Effector CD4-positive, alpha-beta T cell (primary cell): ENCODE measurements around the gene AQP12A.
"Not testable (repeated sequence)": the region's sequence is repeated elsewhere in the genome, so short reads cannot be mapped to it uniquely, and the experiment has no call there.

Source experiments
- DNase-seq: peaks from one replicate; pipeline ENCODE4 v3.0.0-alpha.2; 2020

Gene AQP12A

DNA sequence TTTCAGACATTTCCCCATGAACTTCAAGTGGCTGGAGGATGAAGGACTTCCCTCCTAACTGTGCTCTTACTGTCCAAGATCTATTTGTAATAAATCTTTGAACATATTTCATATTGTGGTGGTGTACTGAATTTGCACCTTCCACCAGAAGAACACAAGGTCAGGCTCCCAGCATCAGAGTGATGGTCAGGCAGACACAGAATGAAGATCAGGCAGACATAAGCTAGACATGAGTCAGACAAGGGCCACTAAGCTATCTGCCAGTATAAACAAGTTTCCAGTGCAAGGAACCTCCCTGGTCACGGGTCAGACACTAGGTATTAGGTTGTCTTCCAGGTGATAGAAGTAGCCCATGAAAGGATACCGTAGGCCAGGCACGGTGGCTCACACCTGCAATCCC, 29.0 kb upstream of the AQP12A start:
- DNase-seq, result no peak

- DNase-seq, result no peak
These were observed 28.0 kb upstream of the AQP12A start for GRCh38 chr2:240663546-240664190.

GRCh38 chr2:240664622-240665021, 27.0 kb upstream of the AQP12A start:
- no peak for DNase-seq

DNA sequence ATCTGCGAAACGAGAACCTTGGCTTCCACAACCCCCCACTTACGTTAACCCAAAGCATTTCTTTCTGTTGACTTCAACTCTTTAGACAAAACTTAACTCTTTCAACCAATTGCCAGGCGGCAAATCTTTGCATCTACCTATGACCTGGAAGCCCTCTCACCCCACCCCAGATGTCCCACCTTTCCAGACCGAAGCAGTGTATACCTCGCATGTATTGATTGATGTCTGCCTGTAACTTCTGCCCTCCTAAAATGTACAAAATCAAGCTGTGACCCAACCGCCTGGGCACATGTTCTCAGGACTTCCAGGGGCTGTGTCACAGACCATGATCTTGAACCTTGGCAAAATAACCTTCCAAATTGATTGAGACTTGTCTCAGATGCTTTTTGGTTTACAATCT, 21.3 kb upstream of the AQP12A start:
- no peak for DNase-seq

DNA sequence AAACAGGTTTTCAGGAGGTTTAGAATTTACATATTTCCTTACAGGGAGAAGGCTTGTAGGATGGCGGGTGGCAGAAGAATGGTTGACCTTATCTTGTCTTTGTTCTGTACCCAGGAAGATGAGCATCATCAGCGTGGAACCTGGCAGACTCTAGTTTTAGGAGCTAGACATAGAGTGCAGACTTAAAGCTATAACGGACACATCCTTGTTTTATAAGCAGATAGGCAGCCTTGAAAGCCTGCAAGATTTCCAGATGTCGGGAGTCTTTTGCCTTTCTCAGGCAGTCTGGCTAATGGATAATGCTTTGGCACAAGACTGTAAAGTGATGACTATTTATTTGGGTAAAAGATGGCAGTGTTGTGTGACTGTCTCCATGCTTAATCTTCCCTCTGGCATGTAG, 20.7 kb upstream of the AQP12A start:
- no peak for DNase-seq

- DNase-seq, result no peak
These were observed 19.5 kb upstream of the AQP12A start for GRCh38 chr2:240672076-240672700.

DNA sequence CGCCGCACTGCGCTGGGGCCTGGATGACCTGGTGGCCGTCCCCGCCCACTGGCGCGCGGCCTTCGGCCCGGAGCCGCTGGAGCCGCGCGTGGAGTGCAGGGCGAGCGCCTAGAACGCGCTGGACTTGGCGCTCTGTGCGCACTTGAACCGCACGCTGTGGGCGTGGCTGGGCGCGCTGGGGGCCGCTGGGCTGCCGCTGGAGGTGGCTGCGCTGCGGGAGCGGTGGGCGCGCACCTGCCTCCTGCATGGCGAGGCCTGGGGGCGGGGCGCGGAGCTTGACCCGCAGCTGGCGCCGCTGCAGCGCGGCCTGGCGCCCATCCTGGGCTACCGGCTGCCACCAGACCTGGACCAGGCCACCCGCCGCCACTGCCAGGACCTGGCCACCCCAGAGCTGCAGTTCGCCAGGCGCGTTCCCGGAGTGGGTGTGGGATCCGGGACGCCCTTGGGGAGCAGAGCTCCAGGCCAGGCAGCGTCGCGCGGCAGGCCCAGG, 18.9 kb upstream of the AQP12A start:
- no peak for DNase-seq

GRCh38 chr2:240674461-240675184, 17.0 kb upstream of the AQP12A start:
- DNase-seq, result not testable (repeated sequence)

- not testable (repeated sequence) for DNase-seq
These were observed 16.3 kb upstream of the AQP12A start for GRCh38 chr2:240675345-240675744.

GRCh38 chr2:240678043-240678442, 13.6 kb upstream of the AQP12A start:
- DNase-seq, result not testable (repeated sequence)

DNA sequence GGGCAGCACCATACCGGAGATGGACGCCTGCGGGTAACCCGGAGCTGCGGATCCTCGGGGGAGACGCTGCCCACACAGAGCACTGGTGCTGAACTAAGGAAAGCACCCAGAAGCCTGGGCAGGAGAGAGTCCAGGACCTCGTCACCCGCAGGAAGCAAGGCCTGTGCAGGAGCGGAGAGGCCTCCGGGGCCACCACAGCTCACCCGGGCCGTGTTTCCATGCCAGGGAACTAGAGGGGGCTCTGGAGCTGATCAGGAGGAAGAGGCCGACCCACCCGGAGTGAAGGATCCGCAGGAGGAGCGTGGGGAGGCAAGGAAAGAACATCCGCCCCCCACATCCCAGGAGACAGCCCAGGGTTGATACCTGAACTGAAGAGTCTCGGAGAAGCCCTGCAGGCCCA, 12.8 kb upstream of the AQP12A start:
- not testable (repeated sequence) for DNase-seq

DNA sequence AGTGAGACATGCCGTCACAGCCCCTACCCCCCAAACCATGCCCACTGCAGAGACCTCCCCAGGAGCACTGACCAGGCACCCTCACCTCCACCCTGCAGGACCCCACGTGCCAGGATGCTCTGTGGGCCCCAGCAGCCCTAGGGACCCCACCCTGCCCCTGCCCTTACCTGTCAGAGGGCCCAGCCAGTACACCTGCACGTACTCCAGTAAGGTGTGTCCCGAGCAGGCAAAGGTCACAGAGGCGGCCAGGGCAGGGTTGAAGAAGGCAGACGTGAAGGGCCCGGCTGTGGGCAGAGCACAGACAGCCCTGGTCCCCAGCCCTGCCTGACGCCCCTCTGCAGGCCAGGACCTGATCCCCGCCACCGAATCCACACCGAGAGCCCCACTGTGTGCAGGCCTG, 11.5 kb upstream of the AQP12A start:
- not testable (repeated sequence) for DNase-seq

- DNase-seq, result not testable (repeated sequence)
These were observed 9.0 kb upstream of the AQP12A start, which contains the start of gene AQP12B for GRCh38 chr2:240682431-240683224. Gene AQP12B (minus strand): TSS chr2:240682885. CDS start chr2:240682837, 48 bp downstream.

- DNase-seq, result not testable (repeated sequence)
These were observed 8.2 kb upstream of the AQP12A start for GRCh38 chr2:240683329-240683979.

DNA sequence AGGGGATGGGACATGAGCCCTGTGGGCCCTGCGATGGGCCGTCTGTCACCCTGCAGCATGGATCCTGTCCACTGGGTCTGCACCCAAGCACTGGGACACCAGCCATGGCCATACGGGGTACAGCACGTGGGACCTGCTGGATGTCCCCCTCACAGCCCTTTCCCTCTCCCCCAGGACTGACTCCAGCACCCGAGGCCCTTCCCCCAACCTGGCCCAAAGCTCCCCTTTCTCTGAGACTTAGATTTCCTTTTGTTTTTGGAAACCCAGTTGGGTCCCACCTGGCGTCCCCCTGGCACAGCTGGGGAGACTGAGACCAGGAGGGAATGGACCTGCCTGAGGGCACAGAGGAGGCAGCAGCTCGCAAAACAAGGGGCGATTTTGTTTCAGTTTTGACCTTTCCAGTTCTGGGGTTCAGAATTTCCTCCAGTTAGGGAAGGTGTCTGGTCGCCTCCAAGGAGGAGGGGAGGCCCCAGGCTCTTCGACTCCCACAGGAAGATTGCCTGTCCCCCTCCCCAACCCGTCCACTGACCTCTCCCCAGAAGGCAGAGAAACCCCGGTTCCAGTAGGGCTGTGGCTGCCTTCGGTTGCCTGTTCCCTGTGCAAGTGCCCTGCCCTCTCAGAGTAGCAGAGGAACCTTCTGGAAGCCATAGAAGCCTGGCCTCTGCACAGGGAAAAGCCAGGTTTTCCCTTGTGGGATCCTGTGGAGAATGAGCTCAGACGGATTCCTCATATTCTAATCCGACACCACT, 7.5 kb upstream of the AQP12A start:
- DNase-seq, result not testable (repeated sequence)

- DNase-seq, result no peak
These were observed 5.8 kb upstream of the AQP12A start for GRCh38 chr2:240685771-240686371.

- DNase-seq, result no peak
These were observed 5.2 kb upstream of the AQP12A start for GRCh38 chr2:240686460-240686859.

GRCh38 chr2:240687045-240687740, 4.5 kb upstream of the AQP12A start:
- no peak for DNase-seq

- no peak for DNase-seq
These were observed 3.7 kb upstream of the AQP12A start for GRCh38 chr2:240687741-240688552.

DNA sequence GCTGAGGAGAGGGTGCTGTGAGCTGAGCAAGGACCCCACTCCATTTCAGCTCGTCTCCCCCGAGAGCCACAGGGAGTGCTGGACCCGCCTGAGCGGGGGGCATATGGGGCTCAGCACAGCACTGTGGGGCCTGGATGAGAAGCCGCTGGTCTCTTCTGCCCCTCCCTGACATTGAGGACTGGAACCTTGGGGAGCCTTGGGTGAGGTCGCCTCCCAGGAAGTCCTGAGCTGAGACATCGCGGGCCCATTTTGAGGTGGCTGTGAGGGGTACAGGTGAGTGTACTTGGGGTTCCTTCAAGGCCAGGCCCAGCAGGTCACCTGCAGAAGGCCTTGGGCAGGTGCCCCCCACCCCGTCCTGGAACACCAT, 3.1 kb upstream of the AQP12A start:
- no peak for DNase-seq
